HG03039 (cell line): ENCODE measurements around the gene ECE1.

Experiments used
- ATAC-seq: cut with Tn5 transposase; IDR thresholded peaks from one replicate; pipeline ENCODE4 v1.9.1; 2021; ENCODE audit warnings: mild to moderate bottlenecking, moderate library complexity; ENCODE audit not compliant: unreplicated experiment

ECE1 gene

DNA sequence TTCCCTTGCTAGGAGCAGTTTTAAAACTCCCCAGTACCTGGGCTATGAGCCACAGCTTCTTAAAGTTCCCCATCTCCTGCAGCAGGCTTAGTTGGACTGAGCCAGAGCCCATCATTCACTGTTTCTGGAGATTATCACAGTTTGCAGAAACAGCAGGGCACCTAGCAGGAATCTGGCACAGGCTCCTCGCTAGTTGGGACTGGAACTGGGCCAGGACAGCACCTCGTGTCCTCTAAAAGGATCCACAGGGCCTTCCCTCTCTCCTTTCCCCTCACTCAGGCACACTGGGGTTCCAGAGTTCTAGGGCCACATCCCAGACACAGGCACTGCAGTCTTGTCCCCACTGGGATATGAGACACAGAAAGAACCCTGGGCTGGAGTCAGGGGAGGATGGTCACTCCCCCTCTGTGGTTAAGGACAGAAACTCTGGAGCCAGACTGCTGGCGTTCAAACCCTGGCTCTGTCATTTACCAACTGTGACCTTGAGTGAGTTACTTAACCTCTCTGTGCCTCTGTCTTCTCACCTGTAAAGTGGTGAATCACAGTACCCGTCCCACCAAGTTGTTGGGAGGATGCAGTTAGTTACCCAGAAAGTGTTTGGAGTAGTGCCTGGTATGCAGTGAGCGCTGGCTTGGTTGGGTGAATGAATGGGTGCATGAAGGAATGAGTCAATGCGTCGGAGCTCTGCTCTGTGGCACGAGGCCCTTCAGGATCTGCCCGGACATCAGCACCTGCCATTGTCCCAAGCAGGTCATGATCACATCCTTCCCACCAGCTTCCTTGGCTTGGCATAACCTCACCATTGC lies 18.8 kb upstream of the ECE1 start:
- ATAC-seq, result no peak

DNA sequence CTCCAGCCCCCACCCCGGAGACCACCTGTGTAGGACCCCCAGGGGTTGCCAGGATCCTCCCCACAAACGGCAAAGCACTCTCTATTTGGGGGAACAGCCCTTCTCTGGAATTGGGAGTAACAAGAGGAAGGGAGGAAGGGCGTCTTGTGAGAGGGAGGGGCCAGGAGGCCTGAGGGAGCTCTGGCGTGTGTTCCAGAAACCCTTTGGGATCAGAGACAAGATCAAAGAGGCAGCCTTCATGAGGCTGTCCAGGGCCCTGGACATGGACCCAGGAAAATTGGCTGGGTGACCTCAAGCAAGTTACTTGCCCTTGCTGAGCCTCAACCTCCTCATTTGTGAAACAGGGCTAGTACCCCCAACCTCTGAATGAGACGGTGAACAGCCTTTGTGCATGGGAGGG lies 18.1 kb upstream of the ECE1 start:
- ATAC-seq, result no peak

DNA sequence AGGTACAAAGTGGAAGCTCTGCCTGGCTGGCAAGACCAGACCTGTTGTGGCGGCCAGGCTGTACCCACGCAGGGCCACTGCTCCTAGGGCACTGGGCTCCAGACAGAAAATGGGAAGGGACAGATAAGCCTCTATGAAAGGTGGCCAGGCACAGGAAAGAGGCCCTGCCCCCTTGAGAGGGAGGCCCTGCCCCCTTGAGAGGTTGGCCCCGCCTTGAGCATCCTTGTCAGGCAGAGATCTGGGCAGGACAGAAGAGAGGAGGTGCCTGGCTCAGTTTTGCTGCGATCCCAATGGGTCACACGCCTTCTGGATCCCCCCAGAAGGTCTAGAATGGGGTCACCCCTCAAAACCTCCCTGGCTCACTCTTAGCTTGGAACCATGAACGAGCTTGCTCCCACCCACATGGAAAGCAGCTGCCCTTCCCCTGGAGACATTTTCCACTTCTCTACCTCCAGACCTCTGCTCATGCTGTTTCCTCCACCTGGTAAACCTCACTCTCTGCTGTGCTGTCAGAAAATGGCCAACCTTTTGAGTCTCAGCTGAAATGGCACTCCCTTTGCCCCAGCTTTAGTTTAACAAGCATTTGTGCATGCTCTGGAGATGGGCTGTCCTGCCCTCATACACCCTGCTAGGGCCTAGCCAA lies 17.5 kb upstream of the ECE1 start:
- ATAC-seq, result no peak

DNA sequence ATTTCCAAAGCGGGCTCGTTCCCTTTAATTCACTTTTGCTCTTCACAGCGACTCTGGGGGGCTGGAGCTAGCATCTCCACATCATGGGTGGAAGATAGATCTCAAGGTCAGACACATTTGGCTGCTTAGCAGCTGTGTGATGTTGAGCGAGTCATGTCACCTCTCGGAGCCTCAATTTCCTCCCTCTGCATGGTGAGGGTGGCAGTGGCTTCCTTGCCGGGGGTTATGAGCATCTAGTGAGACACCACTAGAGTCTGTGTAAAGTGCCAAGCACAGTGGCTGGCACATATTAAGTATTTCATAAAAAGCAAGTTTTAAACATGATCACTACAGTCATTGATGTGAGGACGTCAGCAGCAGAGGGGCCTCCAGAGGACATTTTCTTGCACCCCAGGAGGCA lies 16.9 kb upstream of the ECE1 start:
- ATAC-seq, result no peak

DNA sequence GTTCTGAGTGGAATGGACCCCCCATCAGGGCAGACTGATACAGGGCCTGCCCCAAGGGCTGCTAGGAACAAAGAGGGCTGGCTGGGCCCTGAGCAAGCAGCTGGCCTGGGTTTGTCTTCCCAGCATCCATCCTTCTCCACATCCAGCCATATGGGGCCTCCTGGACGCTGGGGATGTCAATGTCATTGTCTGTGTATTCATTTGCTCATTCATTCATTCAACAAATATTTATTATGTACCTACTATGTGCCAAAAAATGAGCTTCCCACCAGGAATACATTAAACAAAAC lies 15.6 kb upstream of the ECE1 start:
- no peak for ATAC-seq

DNA sequence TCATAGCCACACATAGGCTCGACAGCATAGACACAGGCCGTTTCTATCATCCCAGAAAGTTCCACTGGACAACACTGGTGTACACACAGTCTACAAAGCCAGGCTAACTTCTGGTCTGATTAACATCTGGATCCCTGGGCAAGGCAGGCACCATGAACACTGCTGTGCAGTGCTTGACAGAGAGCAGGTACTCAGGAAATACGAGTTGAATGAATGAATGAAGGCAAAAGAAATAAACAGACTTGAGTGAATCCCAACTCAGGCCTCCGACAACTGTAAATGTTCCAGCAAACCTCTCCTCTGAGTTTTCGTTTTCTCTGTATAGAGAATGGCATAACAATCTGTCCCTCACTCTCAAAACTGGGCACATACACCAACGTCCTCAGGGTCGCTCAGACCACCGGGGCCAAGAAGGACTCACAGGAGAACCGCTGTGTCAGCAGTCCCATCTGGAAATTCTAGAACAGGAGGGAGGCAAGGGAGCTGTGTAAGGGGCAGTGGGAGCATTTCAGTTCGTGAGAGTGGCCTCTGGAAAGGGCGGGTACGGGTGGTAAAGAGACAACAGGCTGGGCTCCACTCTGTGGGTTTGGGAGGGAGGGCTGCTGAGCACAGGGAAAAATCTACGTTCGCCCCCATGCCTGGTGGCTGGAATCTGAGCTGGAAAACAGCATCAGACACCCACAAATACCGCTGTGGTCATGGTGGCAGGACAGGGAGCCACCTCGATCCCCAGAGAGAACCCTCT lies 15.1 kb upstream of the ECE1 start:
- ATAC-seq, result no peak

DNA sequence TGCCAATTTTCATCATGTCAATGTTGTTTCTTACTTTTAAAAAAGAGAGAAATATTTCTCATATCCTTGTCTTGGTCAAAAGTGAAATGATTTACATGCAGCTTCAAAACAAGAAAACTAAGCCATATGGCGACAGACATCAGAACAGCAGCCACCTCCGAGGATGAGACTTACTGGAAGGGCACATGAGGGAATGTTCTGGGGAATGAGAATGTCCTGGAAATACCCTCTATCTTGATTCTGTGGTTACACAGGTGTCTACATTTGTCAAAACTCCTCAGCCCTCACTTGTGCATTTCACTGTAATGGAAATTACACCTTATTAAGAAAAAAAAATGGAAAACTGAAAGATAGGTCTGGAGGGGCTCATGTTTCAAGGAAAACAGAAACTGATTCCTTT lies 14.2 kb upstream of the ECE1 start:
- ATAC-seq, result no peak

DNA sequence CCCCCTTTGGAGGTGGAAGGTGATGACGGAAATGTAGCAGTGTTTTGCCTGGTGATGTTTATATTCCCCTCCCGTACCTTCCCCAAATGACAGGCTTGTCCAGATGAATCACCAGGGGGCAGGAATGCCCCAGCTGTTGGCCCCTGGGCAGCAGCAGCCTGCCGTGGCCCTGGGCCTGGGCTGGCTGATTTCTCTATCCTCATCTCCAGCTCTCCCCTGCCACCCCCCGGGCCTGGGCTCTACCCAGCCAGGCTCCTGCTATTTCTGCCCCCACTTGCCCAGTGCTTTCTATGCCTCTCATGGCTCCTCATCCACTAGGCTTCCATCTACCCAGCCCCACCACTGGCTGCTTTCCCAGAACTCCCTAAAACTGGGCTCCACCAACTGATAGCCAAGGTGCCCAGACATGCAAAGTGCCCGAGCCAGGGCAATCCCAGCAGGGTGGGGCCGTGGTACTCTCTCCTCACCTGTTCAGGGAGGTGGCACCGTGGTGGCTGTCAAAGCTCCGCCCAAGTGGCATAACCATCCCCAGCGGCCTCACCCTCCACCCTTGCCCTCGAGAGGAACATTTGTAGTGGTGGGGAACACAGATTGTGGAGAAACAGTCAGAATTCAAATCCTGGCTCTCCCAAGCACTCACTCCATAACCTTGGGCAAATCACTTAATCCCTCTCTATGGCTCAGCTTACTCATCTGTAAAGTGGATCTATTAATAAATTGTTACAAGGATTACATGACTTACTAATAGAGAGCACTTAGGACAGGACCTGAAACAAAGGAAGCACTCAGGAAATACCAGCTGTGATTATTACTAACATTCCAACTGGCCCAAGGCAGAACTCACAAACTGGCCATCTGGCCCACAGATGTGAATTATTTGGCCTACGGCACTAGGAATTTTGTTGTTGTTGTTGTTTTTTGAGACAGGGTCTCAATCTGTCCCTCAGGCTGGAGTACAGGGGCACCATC lies 12.8 kb upstream of the ECE1 start:
- ATAC-seq, result no peak

DNA sequence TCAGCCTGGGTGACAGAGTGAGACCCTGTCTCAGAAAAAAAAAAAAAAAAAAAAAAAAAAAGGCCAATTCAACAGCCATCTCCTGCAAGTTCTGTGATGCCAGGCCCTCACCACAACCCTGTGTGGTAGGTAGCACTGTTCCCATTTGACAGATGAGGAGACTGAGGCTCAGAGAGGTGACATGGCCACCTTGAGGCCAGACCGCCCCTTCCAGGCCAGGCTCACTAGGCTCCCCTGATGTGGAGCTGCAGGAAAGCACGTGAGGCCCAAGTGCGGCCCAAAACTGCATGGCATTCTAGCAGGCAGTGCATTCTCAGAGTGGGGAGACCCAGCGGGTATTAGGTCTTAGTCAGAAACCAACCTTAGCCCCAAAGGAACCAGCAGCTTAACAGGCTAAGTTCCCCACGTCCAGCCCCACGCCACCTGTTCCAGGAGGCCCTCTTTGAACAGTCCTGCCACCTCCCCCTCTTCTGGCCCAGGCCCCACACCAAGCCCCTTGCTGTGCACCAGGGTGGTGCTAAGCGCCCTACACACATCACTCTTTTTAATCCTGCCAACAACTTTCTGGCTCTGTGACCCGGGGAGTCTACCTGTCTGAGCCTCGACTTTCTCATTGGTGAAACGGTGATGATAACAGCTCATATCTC lies 11.7 kb upstream of the ECE1 start:
- no peak for ATAC-seq

DNA sequence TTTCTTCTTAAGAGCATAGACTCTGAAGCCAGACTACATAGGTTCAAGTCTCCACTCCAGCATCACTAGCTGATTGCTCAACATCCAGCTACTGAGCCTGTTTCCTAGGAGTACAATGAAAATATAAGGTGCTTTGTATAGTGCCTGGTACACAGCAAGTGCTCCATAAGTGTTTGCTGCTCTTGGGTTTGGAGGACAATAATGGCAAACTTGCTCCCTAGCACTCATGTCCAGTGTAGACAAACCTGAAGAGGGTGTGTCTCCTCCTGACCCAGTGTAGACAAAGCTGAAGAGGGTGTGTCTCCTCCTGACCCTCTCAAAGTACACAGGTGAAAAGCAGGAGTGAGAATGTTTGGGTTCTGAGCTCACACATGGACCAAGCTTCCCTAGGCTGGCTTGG lies 10.5 kb upstream of the ECE1 start:
- ATAC-seq, result no peak

DNA sequence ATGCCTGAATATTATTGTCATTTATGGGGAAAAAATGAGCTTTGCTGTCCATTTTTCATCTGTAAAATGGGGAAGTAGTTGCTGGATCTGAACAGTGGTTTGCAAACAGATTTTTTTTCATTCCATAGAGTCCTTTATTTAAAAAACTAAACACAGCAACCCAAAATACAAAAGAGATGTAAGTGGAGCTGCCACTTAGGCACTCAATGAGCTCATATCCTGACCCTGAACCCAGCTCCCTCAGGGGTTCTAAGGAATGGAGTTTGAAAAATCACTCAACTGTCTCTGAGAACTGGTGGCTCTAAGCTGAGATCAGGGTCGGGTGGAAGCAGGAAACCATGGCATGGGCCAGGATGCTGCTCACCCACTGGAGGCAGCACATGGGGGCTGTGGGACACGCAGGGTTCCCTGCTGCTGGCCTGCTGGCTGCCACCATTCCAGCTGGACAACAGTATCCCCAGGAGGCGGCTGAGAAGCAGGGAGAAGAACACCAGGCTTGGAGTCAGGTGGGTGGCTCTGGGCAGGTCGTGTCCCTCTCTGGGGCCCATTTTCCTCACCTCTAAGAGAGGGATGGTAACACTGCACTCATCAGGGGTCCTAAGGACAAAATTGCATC lies 9.6 kb upstream of the ECE1 start:
- ATAC-seq, result no peak

DNA sequence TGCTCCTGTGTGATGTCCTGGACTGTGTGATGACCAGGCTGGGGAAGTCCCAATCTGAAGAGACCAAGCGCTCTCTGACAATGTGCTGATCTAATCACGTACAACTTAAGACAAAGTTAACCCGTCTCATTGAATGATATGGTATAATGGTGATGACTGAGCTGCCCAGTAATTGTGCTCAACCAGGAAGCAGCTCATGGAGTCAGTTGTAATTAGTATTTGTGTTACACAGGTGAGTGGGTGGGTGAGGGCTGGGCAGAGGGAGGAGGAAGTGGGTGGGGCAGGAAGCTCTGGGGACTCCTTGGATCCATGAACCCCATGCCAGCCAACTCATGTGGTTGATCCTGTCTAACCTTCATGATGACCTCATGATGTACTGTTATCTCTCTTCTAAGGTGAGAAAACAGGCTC lies 8.7 kb upstream of the ECE1 start:
- ATAC-seq, result no peak

DNA sequence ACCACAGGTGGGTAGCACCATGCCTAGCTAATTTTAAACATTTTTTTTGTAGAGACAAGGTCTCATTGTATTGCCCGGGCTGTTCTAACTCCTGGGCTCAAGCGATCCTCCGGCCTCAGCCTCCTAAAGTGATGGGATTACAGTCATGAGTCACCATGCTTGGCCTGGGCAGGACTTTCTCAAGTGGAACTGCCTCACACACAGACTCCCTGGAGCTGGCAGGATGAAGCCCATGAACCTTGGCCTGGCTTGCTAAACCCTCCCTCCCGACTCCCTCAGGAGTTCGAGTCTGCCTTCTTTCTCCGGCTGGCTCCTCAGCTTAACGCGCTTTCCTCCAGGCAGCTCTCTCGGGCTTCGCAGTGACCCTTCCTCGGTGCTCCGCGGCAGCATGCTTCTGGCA lies 7.7 kb upstream of the ECE1 start:
- no peak for ATAC-seq

DNA sequence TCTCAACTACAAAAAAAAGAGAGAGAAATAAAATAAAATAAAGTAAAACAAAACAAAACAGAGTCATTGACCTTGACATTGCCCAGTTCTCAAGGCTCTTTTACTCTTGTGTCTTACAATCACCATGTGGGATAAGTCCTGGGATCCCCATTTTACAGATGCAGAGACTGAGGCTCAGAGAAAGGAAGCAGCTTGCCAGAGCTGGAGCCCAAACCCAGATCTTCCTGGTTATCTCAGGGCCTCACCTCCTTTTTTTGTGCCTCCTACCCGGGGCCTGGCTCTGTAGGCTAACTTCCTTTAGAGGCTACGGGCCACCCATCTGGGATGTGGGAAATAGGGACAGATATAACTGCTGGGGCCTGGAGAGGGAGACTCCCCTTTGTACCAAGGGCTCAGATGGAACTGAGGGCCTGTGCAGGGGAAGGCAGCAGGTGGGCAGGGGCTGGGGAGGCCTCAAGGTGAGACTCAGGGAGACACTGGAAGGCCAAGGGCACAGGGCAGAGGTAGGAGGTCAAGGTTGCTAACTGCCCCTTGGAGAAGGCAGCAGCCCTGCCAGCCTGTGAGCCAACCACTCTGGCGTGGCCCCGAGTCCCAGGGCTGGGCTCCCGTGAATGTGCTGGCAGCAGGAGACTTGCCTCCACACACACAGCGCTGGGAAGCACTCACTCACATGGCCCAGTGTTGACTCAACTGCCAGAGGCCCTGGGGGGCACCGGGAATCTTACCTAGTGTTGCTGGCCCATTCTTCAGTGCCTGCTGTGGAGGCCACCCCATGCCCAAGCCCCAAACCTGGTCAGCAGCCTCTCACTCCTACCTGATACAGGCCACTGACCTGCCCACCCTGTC lies 6.5 kb upstream of the ECE1 start:
- no peak for ATAC-seq

DNA sequence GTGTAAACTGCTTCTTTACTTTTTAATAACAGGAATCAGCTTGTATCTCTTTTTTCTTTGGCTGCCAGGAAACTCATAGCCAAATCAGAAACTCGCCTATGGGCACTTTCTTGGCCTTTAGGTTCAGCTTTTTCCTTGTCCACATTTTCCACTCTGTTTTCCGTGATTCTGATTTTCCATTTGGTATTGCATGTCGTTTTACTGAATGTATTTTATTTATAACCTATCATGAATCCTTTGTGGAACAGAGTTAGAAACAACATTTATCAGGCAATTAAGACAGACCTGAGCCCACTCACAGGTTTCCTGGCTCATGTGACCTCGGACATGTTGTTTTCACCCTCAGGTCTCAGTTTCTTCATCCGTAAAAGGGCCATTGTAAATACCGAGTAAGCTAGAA lies 5.3 kb upstream of the ECE1 start:
- ATAC-seq, result no peak

DNA sequence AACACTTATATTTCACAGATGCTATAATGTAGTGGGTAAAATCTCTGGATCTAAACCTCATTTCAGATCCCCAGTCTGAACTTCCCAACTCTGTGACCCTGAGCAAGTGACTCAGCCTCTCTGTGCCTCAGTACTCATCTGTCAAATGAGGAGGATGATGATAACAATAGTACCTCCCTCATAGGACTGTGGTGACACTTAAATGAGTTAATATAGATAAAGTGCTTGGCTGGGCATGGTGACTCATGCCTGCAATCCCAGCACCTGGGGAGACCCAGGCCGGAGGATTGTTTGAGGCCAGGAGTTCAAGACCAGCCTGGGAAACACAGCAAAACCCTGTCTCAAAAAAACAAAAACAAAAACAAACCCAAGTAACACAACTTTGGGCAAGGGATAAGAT lies 4.7 kb upstream of the ECE1 start:
- ATAC-seq, result peak; percentile 2

DNA sequence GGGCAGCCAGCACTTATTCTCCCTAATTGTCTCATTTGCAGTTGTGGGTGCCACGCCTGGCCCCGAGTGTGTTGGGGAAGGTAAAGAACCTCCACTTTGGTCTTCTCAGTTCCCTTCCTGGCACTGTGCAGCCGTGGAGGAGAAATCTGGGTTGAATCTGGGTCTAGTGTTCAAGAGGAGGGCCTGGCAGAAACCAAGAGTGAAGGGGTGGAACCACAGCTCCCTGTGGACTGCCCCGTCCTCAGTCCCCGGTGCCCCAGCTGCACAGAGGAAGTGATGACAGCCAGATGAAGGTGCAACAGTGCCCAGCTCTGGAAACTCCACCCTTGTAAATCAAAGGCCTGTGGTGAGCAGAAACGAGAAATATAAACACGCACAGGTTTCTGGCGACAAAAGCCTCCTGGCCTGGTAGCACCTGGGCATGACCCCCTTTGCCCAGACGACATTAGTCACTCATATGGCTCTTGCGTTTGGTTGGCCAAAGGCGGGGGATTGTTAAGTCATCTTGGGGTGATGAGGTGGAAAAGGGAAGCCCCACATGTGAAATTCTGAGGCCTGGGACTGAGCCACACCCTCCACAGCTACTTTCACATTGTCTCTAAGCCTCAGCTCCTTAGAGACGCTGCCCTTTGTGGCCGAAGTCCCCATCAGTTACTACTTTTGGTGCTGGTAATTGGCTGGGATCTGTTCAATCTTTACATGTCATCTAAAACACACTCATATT lies 4.2 kb upstream of the ECE1 start:
- ATAC-seq, result peak; percentile 43

DNA sequence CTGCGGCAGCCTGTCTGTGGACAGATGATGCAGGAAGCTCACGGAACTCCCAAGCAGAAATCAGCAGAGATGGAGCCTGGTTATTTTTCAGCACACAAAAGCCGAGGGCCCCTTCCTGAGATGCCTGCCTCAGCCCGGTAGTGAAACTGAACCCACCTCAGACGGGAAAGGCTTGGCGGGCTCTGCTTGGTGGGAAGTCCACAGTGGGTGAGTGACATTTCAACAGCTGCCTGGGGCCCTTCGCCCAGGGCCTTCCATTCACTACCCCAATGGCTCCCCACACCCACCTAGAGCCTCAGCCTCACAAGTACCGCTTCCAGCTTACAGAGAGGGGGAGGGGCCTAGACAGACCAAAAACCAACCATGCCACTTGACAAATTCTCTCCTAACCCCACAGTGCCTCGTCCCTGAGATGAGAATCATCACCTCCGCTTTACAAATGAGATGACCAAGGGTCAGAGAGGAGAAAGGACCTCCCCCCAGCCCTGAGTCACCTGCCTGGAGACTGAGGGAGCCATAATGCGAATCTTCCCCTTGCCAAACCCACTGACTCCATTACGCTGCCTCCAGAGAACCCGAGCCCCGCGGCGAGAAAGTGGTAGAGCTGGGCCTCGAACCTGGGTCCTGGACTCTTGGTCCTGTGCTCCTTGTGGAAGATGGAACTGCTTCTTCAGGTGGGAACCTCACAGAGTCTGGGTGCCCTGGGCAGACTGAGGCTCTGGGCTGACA lies 3.4 kb upstream of the ECE1 start:
- ATAC-seq, result peak; percentile 23
